Uterus (tissue), 4 donors: ENCODE results near the gene GALNT4. TPM values are rescaled to one million over a fixed set of nuclear protein-coding genes. Genes with fewer than 3 reads are reported as not detected.
A peak's percentile ranks its signal among the peaks of the same experiment; 100 is the strongest.

Source experiments
- DNase-seq, 2 donors: peaks; one replicate each; pipeline ENCODE4 v3.0.0-alpha.2; 2019 to 2020
- H3K27ac ChIP-seq, 2 donors: fragments of 200-600 bp; sonication (generic); 1 replicate in 1 of 2; 2 replicates in 1 of 2; pipeline ENCODE4 v1.5.1; 2016 to 2018
- H3K27me3 ChIP-seq, 2 donors: fragments of 200-600 bp; sonication (generic); one replicate each; pipeline ENCODE4 v1.5.1; 2018 to 2019; ENCODE audit warnings: control low read depth in 1 of 2
- H3K36me3 ChIP-seq, 2 donors: fragments of 200-600 bp; sonication (generic); one replicate each; pipeline ENCODE4 v1.5.1; 2019; ENCODE audit warnings: control low read depth in 1 of 2
- H3K4me1 ChIP-seq, 2 donors: fragments of 200-600 bp; sonication (generic); one replicate each; pipeline ENCODE4 v1.5.1; 2018 to 2019; ENCODE audit warnings: control low read depth in 1 of 2
- H3K4me3 ChIP-seq, 2 donors: fragments of 200-600 bp; sonication (generic); 1 replicate in 1 of 2; 2 replicates in 1 of 2; pipeline ENCODE4 v1.5.1; 2018 to 2019; ENCODE audit warnings: mild to moderate bottlenecking in 1 of 2
- H3K9me3 ChIP-seq, 2 donors: fragments of 200-600 bp; sonication (generic); one replicate each; pipeline ENCODE4 v1.5.1; 2019; ENCODE audit warnings: control low read depth in 1 of 2
- POLR2A ChIP-seq, 2 donors: fragments of 450-650 bp; IDR thresholded peaks; one replicate each; pipeline ENCODE4 v1.6.1; 2016; ENCODE audit warnings: antibody characterized with exemption in 2 of 2, mild to moderate bottlenecking in 1 of 2, moderate library complexity in 1 of 2
- intact Hi-C: fragments of 100-400 bp; cut with DNase I; formaldehyde crosslinking; loops from one replicate; pipeline ENCODE4 v1.15.1; 2023; ENCODE audit warnings: low total_unique reads
- total RNA-seq, 4 donors: library from RNA; depleted of rRNA in 3 of 4; stranded (reverse); fragments of >200 nt in 3 of 4; gene quantifications; one replicate each; pipeline versions ENCODE4 v1.1.0 to v1.2.4, GENCODE V29; 2014 to 2023
- TF ChIP-seq, protein P1 (sequence below), 4 experiments: fragments of 200-600 bp in 2 of 4; fragments of 450-650 bp in 2 of 4; sonication (generic) in 2 of 4; IDR thresholded peaks; one replicate each; pipeline ENCODE4 v1.5.1; 2016 to 2019; ENCODE audit warnings: antibody characterized with exemption in 4 of 4, mild to moderate bottlenecking in 2 of 4, moderate library complexity in 1 of 4
- donor health status: DM: yes; HTN: yes; CAD: no.

The GALNT4 gene
- total RNA-seq, 4 donors from 2014 or later: 1.5 to 27.0 (median 3.7) TPM

DNA sequence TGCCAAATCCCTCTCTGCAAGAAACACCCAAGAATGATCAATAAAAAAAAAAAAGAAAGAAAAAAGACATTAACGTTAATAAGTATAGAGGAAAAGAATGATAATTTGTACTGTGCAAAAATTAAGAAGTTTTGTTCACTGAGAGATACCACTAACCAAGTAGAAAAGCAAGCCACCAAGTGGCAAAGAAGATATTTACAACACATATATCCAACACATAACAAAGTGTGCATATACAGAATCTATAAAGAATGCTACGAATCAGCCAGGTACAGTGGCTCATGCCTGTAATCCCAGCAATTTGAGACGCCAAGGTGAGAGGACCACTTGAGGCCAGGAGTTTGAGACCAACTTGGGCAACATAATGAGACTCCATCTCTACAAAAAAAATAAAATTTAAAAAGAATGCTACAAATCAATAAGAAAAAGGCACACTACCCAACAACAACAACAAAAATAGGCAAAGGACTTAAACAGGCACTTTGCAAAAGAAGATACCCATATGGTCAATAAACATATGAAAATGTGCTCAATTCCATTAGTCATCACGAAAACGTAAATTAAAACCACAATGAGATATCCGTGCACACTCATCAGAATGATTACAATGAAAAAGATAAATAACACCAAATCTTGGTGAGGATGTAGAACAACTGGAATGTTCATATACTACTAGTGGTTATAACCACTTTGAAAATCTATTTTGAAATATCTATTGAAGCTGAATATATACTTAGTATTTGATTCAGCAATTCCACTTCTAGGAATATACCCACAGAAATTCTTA, 19.8 kb downstream of the GALNT4 start:
- no peaks in the 10 kb centered on the region for H3K9me3 ChIP-seq
- TF ChIP-seq POLR2A (IDR thresholded peaks at IDR 0.05): no peak
- TF ChIP-seq, protein P1, sequence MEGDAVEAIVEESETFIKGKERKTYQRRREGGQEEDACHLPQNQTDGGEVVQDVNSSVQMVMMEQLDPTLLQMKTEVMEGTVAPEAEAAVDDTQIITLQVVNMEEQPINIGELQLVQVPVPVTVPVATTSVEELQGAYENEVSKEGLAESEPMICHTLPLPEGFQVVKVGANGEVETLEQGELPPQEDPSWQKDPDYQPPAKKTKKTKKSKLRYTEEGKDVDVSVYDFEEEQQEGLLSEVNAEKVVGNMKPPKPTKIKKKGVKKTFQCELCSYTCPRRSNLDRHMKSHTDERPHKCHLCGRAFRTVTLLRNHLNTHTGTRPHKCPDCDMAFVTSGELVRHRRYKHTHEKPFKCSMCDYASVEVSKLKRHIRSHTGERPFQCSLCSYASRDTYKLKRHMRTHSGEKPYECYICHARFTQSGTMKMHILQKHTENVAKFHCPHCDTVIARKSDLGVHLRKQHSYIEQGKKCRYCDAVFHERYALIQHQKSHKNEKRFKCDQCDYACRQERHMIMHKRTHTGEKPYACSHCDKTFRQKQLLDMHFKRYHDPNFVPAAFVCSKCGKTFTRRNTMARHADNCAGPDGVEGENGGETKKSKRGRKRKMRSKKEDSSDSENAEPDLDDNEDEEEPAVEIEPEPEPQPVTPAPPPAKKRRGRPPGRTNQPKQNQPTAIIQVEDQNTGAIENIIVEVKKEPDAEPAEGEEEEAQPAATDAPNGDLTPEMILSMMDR (IDR thresholded peaks at IDR 0.05): no peak
- DNase-seq: no peak
- intact Hi-C loops: no loop called here
- no peak overlapping the region for H3K4me3 ChIP-seq
- H3K4me1 ChIP-seq: no peaks in the 10 kb centered on the region
- H3K36me3 ChIP-seq: no peaks in the 10 kb centered on the region
- no peak overlapping the region for H3K27ac ChIP-seq
- no peaks in the 10 kb centered on the region for H3K27me3 ChIP-seq

DNA sequence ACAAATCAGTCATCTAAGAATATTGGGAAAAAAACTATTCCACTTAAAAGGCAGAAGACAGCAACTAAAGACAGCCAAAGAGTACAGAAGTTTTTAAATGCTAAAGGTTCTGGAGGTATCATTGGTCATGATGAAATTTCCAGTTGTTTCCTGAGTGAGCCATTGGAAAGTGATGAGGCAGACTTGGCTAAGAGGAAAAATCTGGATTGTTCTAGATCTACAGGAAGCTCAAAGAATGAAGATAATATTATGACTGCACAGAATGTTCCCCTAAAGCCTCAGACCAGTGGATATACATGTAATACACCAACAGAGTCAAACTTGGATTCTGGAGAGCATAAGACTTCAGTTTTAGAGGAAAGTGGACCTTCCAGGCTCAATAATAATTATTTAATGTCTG, 22.8 kb downstream of the GALNT4 start:
- TF ChIP-seq, protein P1 (IDR thresholded peaks at IDR 0.05): no peak
- no peak for TF ChIP-seq POLR2A (IDR thresholded peaks at IDR 0.05)
- no peak for DNase-seq

DNA sequence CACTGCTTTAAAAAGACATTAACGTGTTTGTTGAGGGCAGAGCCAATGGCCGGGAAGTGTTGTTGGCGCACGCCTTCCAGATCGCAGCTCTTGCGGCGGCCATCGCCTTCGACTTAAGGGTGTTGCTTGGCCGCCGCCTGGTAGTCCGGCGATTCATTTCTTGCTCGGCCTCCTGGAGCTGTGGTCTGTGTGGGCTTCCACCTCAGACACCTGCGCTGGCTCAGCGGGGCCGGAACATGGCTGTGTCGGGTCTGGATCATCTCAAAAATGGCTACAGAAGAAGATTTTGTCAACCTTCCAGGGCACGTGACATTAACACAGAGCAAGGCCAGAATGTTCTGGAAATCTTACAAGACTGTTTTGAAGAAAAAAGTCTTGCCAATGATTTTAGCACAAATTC, 24.7 kb downstream of the GALNT4 start:
- no peak for DNase-seq
- Histone ChIP-seq H3K4me3 (no peak overlapping the region), H3K9me3 (no peaks in the 10 kb centered on the region), H3K4me1 (no peaks in the 10 kb centered on the region), H3K27me3 (no peaks in the 10 kb centered on the region), H3K27ac (no peak overlapping the region), H3K36me3 (no peaks in the 10 kb centered on the region)
- no peak for TF ChIP-seq POLR2A (IDR thresholded peaks at IDR 0.05)
- TF ChIP-seq, protein P1 (IDR thresholded peaks at IDR 0.05): no peak
- intact Hi-C loops: no loop called here

More for the DNA sequence above, 22.8 kb downstream of the GALNT4 start:
- no peak overlapping the region for H3K4me3 ChIP-seq
- no peak overlapping the region for H3K27ac ChIP-seq
- no peaks in the 10 kb centered on the region for H3K9me3 ChIP-seq
- no peaks in the 10 kb centered on the region for H3K27me3 ChIP-seq
- intact Hi-C loops: no loop called here
- no peaks in the 10 kb centered on the region for H3K36me3 ChIP-seq
- H3K4me1 ChIP-seq: no peaks in the 10 kb centered on the region

DNA sequence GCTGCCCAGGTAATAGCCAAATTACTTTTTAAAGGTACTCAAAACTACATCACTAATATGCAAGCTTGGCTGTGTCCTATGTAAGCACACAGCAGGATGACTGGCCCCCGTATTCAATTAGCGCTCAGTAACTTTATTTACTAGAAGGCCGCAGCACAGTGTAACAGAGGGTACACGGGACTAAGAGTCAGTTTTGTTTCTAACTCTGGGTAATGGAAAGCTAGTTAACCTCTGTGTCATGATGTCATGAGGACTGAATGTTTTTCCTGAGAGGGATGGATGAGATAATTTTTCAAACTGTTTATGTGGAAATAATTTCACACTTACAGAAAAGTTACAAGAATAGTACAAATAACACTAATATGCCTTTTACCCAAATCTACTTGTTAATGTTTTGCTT, 27.1 kb downstream of the GALNT4 start:
- no peaks in the 10 kb centered on the region for H3K9me3 ChIP-seq
- intact Hi-C loops: no loop called here
- DNase-seq: no peak
- no peak overlapping the region for H3K4me3 ChIP-seq
- no peaks in the 10 kb centered on the region for H3K4me1 ChIP-seq
- no peaks in the 10 kb centered on the region for H3K36me3 ChIP-seq
- no peak for TF ChIP-seq POLR2A (IDR thresholded peaks at IDR 0.05)
- TF ChIP-seq, protein P1 (IDR thresholded peaks at IDR 0.05): no peak
- H3K27me3 ChIP-seq: no peaks in the 10 kb centered on the region
- peak overlapping the region in 1 of 2 donors; percentile 41 for H3K27ac ChIP-seq

DNA sequence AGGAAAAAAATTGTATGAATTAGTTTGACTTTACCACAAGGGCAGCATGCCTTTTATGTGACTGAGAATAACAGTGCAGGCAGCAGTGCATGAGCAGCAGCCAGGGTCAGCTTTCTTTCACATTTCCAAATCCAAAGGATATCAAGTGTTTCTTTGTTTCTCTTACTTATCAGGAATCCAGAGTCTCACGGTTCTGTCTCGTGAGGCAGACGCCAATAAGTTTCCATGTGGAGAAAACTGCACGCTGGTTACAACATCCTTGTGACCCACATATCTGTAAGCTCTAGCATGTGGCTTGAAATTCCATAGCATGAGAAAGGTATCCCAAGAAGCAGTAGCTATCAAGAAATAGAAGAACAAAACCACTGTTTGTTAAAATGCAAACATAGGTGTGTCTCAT, 27.6 kb downstream of the GALNT4 start:
- no peak for DNase-seq
- no peak overlapping the region for H3K27ac ChIP-seq
- no peaks in the 10 kb centered on the region for H3K36me3 ChIP-seq
- no peaks in the 10 kb centered on the region for H3K9me3 ChIP-seq
- no peak overlapping the region for H3K4me3 ChIP-seq
- H3K27me3 ChIP-seq: no peaks in the 10 kb centered on the region
- no peaks in the 10 kb centered on the region for H3K4me1 ChIP-seq
- TF ChIP-seq, protein P1 (IDR thresholded peaks at IDR 0.05): no peak
- no peak for TF ChIP-seq POLR2A (IDR thresholded peaks at IDR 0.05)
- intact Hi-C loops: no loop called here
